ENCODE data around the gene PRDM13.
A peak's percentile ranks its signal among the peaks of the same experiment; 100 is the strongest.

DNA sequence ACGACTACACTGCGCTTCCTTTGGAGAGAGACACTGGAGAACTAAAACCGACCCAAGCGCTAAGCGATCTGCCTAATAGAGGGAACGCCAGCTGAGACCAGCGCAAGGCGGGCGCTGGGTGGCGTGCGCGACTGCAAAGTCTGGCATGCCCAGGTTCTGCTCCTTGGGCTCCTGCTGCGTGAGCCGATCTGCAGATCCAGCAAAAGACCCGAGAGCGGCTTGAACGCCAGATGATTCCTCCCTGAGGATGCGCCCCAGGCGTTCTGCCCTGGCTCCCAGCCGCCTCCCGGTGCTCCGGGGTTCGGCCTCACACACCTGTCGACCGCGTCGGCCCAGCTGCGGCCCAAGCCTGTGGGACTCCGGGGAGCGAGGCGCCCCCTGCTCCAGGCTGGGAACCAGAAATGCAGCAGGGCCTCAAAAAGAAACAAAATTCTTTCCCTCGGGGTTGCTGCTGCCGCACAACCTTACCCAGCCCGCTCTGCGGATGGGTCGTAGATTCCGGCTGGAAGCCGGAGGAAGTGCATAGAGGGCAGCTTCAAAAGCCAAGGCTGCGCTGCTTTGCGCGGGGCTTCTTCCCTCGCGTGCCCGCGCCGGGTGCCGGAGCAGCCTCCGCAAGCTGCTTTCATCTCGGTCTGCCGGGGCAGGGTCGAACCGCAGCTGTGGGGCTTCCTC, 17.9 kb upstream of the PRDM13 start:
- no peak for TF ChIP-seq RNF2 (IDR thresholded peaks at IDR 0.05; ENCODE audit: borderline replicate concordance, low read depth)
- no peak for TF ChIP-seq JUNB (IDR thresholded peaks at IDR 0.05)
- TF ChIP-seq, protein P1, sequence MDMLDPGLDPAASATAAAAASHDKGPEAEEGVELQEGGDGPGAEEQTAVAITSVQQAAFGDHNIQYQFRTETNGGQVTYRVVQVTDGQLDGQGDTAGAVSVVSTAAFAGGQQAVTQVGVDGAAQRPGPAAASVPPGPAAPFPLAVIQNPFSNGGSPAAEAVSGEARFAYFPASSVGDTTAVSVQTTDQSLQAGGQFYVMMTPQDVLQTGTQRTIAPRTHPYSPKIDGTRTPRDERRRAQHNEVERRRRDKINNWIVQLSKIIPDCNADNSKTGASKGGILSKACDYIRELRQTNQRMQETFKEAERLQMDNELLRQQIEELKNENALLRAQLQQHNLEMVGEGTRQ (IDR thresholded peaks at IDR 0.05) = no peak
- no peak for TF ChIP-seq ESRRA (IDR thresholded peaks at IDR 0.05; ENCODE audit: borderline replicate concordance, low read length)
- TF ChIP-seq TP53 (CRISPR knock-in tag; IDR thresholded peaks at IDR 0.05) = no peak
- TF ChIP-seq POLR2A (IDR thresholded peaks at IDR 0.05; ENCODE audit: low read length) = no peak
- TF ChIP-seq, protein P2, sequence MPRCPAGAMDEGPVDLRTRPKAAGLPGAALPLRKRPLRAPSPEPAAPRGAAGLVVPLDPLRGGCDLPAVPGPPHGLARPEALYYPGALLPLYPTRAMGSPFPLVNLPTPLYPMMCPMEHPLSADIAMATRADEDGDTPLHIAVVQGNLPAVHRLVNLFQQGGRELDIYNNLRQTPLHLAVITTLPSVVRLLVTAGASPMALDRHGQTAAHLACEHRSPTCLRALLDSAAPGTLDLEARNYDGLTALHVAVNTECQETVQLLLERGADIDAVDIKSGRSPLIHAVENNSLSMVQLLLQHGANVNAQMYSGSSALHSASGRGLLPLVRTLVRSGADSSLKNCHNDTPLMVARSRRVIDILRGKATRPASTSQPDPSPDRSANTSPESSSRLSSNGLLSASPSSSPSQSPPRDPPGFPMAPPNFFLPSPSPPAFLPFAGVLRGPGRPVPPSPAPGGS (IDR thresholded peaks at IDR 0.05) = no peak
- TF ChIP-seq, protein P3, sequence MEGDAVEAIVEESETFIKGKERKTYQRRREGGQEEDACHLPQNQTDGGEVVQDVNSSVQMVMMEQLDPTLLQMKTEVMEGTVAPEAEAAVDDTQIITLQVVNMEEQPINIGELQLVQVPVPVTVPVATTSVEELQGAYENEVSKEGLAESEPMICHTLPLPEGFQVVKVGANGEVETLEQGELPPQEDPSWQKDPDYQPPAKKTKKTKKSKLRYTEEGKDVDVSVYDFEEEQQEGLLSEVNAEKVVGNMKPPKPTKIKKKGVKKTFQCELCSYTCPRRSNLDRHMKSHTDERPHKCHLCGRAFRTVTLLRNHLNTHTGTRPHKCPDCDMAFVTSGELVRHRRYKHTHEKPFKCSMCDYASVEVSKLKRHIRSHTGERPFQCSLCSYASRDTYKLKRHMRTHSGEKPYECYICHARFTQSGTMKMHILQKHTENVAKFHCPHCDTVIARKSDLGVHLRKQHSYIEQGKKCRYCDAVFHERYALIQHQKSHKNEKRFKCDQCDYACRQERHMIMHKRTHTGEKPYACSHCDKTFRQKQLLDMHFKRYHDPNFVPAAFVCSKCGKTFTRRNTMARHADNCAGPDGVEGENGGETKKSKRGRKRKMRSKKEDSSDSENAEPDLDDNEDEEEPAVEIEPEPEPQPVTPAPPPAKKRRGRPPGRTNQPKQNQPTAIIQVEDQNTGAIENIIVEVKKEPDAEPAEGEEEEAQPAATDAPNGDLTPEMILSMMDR (IDR thresholded peaks at IDR 0.05) = peak; percentile 58
- TF ChIP-seq, protein P4, sequence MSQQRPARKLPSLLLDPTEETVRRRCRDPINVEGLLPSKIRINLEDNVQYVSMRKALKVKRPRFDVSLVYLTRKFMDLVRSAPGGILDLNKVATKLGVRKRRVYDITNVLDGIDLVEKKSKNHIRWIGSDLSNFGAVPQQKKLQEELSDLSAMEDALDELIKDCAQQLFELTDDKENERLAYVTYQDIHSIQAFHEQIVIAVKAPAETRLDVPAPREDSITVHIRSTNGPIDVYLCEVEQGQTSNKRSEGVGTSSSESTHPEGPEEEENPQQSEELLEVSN (IDR thresholded peaks at IDR 0.05; ENCODE audit: borderline replicate concordance, low read depth) = no peak; the same call in 1 of the 2 replicates
- TF ChIP-seq, protein P5, sequence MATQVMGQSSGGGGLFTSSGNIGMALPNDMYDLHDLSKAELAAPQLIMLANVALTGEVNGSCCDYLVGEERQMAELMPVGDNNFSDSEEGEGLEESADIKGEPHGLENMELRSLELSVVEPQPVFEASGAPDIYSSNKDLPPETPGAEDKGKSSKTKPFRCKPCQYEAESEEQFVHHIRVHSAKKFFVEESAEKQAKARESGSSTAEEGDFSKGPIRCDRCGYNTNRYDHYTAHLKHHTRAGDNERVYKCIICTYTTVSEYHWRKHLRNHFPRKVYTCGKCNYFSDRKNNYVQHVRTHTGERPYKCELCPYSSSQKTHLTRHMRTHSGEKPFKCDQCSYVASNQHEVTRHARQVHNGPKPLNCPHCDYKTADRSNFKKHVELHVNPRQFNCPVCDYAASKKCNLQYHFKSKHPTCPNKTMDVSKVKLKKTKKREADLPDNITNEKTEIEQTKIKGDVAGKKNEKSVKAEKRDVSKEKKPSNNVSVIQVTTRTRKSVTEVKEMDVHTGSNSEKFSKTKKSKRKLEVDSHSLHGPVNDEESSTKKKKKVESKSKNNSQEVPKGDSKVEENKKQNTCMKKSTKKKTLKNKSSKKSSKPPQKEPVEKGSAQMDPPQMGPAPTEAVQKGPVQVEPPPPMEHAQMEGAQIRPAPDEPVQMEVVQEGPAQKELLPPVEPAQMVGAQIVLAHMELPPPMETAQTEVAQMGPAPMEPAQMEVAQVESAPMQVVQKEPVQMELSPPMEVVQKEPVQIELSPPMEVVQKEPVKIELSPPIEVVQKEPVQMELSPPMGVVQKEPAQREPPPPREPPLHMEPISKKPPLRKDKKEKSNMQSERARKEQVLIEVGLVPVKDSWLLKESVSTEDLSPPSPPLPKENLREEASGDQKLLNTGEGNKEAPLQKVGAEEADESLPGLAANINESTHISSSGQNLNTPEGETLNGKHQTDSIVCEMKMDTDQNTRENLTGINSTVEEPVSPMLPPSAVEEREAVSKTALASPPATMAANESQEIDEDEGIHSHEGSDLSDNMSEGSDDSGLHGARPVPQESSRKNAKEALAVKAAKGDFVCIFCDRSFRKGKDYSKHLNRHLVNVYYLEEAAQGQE (IDR thresholded peaks at IDR 0.05) = no peak
- no peak for TF ChIP-seq RCOR1 (IDR thresholded peaks at IDR 0.05; ENCODE audit: low read depth, low read length)
- TF ChIP-seq MAFK (IDR thresholded peaks at IDR 0.05; ENCODE audit: partially characterized antibody) = peak; percentile 12

Measured in A549 (cell line).